Ovary (tissue), 3 donors: ENCODE data around the gene COPB2.

Experiments used
- EP300 ChIP-seq: sonication (generic); formaldehyde crosslinking; IDR thresholded peaks from one replicate; pipeline ENCODE4 v1.6.1; 2017; ENCODE audit warnings: antibody characterized with exemption
- TF ChIP-seq, protein P1 (sequence below), 3 donors: fragments of 450-650 bp in 2 of 3; fragments of 200-600 bp in 1 of 3; IDR thresholded peaks; one replicate each; pipeline versions ENCODE4 v1.5.1 to v1.8.0; 2016 to 2022; ENCODE audit warnings: antibody characterized with exemption in 3 of 3, mild to moderate bottlenecking in 1 of 3
- donor health status: DM: no; HTN: no; CAD: no.

DNA sequence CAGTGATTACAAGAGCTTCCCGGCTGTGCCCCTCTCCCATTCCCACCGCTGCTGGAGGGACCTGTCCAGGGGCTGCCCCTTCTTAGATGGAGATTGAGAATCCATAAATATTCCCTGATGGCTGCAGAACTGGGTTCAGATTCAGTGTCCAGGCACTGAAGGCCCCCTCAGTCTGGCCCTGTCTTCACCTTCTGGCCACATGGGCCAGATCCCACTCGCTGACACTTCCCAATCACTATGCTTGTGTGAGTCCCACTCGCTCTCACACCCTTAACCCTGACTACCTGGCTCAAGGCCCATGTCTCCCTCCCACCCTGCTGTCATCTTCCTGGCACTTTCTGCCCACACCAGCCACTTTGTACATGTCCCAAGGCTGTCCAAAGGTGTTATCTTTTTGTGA is 61.1 kb downstream of the COPB2 start:
- TF ChIP-seq, protein P1, sequence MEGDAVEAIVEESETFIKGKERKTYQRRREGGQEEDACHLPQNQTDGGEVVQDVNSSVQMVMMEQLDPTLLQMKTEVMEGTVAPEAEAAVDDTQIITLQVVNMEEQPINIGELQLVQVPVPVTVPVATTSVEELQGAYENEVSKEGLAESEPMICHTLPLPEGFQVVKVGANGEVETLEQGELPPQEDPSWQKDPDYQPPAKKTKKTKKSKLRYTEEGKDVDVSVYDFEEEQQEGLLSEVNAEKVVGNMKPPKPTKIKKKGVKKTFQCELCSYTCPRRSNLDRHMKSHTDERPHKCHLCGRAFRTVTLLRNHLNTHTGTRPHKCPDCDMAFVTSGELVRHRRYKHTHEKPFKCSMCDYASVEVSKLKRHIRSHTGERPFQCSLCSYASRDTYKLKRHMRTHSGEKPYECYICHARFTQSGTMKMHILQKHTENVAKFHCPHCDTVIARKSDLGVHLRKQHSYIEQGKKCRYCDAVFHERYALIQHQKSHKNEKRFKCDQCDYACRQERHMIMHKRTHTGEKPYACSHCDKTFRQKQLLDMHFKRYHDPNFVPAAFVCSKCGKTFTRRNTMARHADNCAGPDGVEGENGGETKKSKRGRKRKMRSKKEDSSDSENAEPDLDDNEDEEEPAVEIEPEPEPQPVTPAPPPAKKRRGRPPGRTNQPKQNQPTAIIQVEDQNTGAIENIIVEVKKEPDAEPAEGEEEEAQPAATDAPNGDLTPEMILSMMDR (IDR thresholded peaks at IDR 0.05): no peak
- no peak for TF ChIP-seq EP300
